ENCODE results near the gene SUSD3. TPM values are rescaled to one million over a fixed set of nuclear protein-coding genes. Genes with fewer than 3 reads are reported as not detected.

Gene SUSD3
- total and polyA plus RNA-seq, 10 of the 15 experiments (the other 5 are each of a cell fraction or from before 2014, with no cell fraction given) = 2.5 to 92.0 (median 31.1) TPM

DNA sequence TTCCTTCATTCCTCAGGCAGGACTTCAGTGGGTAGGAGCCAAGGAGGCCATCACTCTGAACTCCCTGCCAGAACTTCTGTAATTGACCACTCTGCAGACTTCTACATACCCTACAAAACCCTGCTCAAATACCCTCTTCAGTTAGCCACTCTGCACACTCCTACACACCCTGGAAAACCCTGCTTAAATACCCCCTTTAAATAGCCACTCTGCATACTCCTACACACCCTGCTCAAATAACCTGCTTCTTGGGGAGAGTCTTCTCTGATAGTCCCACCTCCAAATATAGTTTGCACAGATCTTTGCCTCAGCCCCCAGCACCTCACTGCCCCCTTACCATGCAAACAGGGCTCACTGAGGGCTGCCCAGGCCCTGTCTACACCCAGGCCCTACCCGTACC is 18.9 kb downstream of the SUSD3 start (continued):
- no peak for TF ChIP-seq MEF2A (IDR thresholded peaks at IDR 0.05; ENCODE audit: insufficient read depth, low read depth, low read length)
- TF ChIP-seq, protein P1, sequence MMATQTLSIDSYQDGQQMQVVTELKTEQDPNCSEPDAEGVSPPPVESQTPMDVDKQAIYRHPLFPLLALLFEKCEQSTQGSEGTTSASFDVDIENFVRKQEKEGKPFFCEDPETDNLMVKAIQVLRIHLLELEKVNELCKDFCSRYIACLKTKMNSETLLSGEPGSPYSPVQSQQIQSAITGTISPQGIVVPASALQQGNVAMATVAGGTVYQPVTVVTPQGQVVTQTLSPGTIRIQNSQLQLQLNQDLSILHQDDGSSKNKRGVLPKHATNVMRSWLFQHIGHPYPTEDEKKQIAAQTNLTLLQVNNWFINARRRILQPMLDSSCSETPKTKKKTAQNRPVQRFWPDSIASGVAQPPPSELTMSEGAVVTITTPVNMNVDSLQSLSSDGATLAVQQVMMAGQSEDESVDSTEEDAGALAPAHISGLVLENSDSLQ (IDR thresholded peaks at IDR 0.05) = no peak
- TF ChIP-seq SIX5 (IDR thresholded peaks at IDR 0.05; ENCODE audit: low read depth, low read length, severe bottlenecking) = no peak
- TF ChIP-seq MTA2 (IDR thresholded peaks at IDR 0.05; ENCODE audit: low read depth) = no peak

DNA sequence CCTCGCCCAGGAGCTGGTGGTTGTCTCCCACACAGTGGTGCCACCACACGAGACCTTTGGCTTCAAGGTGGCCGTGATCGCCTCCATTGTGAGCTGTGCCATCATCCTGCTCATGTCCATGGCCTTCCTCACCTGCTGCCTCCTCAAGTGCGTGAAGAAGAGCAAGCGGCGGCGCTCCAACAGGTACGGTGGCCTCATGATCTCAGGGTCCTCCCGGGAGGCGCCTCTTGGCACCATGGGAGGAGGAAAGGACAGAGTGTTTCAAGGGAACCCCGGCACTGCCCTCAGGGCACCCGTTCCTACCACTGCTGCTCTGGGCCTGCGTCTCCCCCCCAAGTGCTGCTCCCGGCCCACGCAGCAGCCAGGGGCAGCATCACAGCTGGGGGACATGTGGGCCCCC is 19.3 kb downstream of the SUSD3 start:
- H3K4me3 ChIP-seq = no peak overlapping the region
- DNase-seq (ENCODE audit: low read depth, low spot score) (no peak), FAIRE-seq (no peak), ATAC-seq (no peak)
- H3K9ac ChIP-seq (ENCODE audit: control insufficient read depth, insufficient read depth, low read length) = no peak overlapping the region
- SMC1A ChIA-PET (ENCODE audit: uncharacterized antibody, unreplicated experiment) = interaction anchor here (1.5 kb wide), 1 partner anchor 10 kb away, joined by 4 read pairs; no protein-coding TSS in a partner anchor
- BruUV-seq (replicated peaks) = no TSS peak
- H3K27me3 ChIP-seq (replicated peaks in 1 of 2; ENCODE audit: control insufficient read depth in 2 of 2, insufficient read depth in 2 of 2, low read length in 1 of 2) = no peaks in the 10 kb centered on the region
- H3K4me2 ChIP-seq (ENCODE audit: control insufficient read depth, insufficient read depth) = no peak overlapping the region
- CTCF ChIA-PET = no interaction called here
- RAD21 ChIA-PET (ENCODE audit: unreplicated experiment) = no interaction called here
- no peaks in the 10 kb centered on the region for H3K79me2 ChIP-seq (ENCODE audit: control insufficient read depth, insufficient read depth, low read length)
- intact Hi-C loops (cut with micrococcal nuclease; ENCODE audit: unreplicated experiment) = no loop called here
- no peaks in the 10 kb centered on the region for H4K20me1 ChIP-seq (ENCODE audit: control insufficient read depth, insufficient read depth)
- POLR2A ChIA-PET = no interaction called here
- H3K36me3 ChIP-seq (ENCODE audit: control insufficient read depth in 2 of 2, insufficient read depth in 2 of 2, low read length in 1 of 2) = peaks cover 4 to 7% of the 10 kb centered on the region in 2 experiments; a peak in 3 of 4 replicates
- H3K27ac ChIP-seq (ENCODE audit: control insufficient read depth, insufficient read depth) = no peak overlapping the region
- WGBS (ENCODE audit: insufficient coverage, insufficient replicate concordance, low lambda C conversion rate, missing lambda C conversion rate) = 97% methylated on average over 16 of the region's 16 CpGs
- H3K9me3 ChIP-seq (replicated peaks; ENCODE audit: control insufficient read depth, insufficient read depth, low read length) = no peaks in the 10 kb centered on the region
- in situ Hi-C loops (cut with MboI) = no loop called here
- no peak overlapping the region for H2AFZ ChIP-seq (ENCODE audit: control insufficient read depth, low read depth, low read length)
- no peaks in the 10 kb centered on the region for H3K4me1 ChIP-seq (ENCODE audit: control insufficient read depth, insufficient read depth, low read length)
- TF ChIP-seq ZNF217 (IDR thresholded peaks at IDR 0.05) = no peak
- TF ChIP-seq, protein P2, sequence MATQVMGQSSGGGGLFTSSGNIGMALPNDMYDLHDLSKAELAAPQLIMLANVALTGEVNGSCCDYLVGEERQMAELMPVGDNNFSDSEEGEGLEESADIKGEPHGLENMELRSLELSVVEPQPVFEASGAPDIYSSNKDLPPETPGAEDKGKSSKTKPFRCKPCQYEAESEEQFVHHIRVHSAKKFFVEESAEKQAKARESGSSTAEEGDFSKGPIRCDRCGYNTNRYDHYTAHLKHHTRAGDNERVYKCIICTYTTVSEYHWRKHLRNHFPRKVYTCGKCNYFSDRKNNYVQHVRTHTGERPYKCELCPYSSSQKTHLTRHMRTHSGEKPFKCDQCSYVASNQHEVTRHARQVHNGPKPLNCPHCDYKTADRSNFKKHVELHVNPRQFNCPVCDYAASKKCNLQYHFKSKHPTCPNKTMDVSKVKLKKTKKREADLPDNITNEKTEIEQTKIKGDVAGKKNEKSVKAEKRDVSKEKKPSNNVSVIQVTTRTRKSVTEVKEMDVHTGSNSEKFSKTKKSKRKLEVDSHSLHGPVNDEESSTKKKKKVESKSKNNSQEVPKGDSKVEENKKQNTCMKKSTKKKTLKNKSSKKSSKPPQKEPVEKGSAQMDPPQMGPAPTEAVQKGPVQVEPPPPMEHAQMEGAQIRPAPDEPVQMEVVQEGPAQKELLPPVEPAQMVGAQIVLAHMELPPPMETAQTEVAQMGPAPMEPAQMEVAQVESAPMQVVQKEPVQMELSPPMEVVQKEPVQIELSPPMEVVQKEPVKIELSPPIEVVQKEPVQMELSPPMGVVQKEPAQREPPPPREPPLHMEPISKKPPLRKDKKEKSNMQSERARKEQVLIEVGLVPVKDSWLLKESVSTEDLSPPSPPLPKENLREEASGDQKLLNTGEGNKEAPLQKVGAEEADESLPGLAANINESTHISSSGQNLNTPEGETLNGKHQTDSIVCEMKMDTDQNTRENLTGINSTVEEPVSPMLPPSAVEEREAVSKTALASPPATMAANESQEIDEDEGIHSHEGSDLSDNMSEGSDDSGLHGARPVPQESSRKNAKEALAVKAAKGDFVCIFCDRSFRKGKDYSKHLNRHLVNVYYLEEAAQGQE (IDR thresholded peaks at IDR 0.05; ENCODE audit: low read depth, low read length) = no peak
- TF ChIP-seq CHD1 (IDR thresholded peaks at IDR 0.05; ENCODE audit: low read depth, low read length) = no peak
- no peak for TF ChIP-seq NR2C2 (IDR thresholded peaks at IDR 0.05; ENCODE audit: borderline replicate concordance, control insufficient read depth, insufficient read length, low read depth)
- no peak for TF ChIP-seq MAX (IDR thresholded peaks at IDR 0.05; ENCODE audit: low read depth, low read length)
- TF ChIP-seq ELK1 (IDR thresholded peaks at IDR 0.05; ENCODE audit: low read depth, low read length) = no peak
- TF ChIP-seq, protein P3, sequence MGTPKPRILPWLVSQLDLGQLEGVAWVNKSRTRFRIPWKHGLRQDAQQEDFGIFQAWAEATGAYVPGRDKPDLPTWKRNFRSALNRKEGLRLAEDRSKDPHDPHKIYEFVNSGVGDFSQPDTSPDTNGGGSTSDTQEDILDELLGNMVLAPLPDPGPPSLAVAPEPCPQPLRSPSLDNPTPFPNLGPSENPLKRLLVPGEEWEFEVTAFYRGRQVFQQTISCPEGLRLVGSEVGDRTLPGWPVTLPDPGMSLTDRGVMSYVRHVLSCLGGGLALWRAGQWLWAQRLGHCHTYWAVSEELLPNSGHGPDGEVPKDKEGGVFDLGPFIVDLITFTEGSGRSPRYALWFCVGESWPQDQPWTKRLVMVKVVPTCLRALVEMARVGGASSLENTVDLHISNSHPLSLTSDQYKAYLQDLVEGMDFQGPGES (IDR thresholded peaks at IDR 0.05) = no peak
- TF ChIP-seq SMC3 (IDR thresholded peaks at IDR 0.05; ENCODE audit: borderline replicate concordance, low read length) = no peak
- TF ChIP-seq CHD2 (IDR thresholded peaks at IDR 0.05; ENCODE audit: borderline replicate concordance, low read depth, low read length) = no peak
- TF ChIP-seq RB1 (IDR thresholded peaks at IDR 0.05; ENCODE audit: borderline replicate concordance) = no peak
- no peak for TF ChIP-seq PML (IDR thresholded peaks at IDR 0.05; ENCODE audit: low read length)
- no peak for TF ChIP-seq TCF12 (IDR thresholded peaks at IDR 0.05; ENCODE audit: low read depth, low read length)
- no peak for TF ChIP-seq WRNIP1 (IDR thresholded peaks at IDR 0.05; ENCODE audit: borderline replicate concordance, low read depth, low read length)
- TF ChIP-seq TBL1XR1 (IDR thresholded peaks at IDR 0.05; ENCODE audit: low read depth, low read length) = no peak
